ENCODE results near the gene PARD3B. TPM values are rescaled to one million over a fixed set of nuclear protein-coding genes. Genes with fewer than 3 reads are reported as not detected.

PARD3B gene
- total and polyA plus RNA-seq, 10 of the 15 experiments (the other 5 are each of a cell fraction or from before 2014, with no cell fraction given) = 0.01 to 0.54 (median 0.07) TPM; not detected in 7

DNA sequence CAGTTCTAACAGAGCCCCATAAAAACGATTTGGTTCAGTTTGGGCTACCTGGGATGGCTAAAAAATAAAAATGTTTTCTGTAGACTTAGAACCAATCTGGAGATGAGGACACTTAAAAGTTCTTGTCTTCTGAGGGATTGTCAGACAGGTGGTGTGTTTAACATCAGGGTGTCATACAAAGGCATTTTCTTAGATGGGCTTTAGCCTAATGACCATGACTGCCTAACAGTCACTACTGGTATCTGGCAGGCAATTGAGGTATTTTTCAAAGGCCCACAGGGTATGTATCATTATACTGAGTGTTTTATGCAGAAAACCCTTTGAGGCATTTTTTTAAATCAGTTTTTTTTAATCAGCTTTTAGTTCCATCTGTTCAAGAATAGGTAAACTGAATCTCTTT lies 341.4 kb downstream of the PARD3B start (continued):
- TF ChIP-seq MXI1 (IDR thresholded peaks at IDR 0.05; ENCODE audit: low read depth, low read length) (no peak), BMI1 (IDR thresholded peaks at IDR 0.05; ENCODE audit: borderline replicate concordance) (no peak), RELA (IDR thresholded peaks at IDR 0.05; ENCODE audit: borderline replicate concordance, partially characterized antibody) (no peak), KDM1A (IDR thresholded peaks at IDR 0.05; ENCODE audit: borderline replicate concordance) (no peak), LARP7 (IDR thresholded peaks at IDR 0.05) (no peak), NR2C1 (IDR thresholded peaks at IDR 0.05) (no peak), IKZF2 (IDR thresholded peaks at IDR 0.05) (no peak)
- TF ChIP-seq, protein P1, sequence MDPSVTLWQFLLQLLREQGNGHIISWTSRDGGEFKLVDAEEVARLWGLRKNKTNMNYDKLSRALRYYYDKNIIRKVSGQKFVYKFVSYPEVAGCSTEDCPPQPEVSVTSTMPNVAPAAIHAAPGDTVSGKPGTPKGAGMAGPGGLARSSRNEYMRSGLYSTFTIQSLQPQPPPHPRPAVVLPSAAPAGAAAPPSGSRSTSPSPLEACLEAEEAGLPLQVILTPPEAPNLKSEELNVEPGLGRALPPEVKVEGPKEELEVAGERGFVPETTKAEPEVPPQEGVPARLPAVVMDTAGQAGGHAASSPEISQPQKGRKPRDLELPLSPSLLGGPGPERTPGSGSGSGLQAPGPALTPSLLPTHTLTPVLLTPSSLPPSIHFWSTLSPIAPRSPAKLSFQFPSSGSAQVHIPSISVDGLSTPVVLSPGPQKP (IDR thresholded peaks at IDR 0.05; ENCODE audit: low read depth, low read length) = no peak
- TF ChIP-seq, protein P2, sequence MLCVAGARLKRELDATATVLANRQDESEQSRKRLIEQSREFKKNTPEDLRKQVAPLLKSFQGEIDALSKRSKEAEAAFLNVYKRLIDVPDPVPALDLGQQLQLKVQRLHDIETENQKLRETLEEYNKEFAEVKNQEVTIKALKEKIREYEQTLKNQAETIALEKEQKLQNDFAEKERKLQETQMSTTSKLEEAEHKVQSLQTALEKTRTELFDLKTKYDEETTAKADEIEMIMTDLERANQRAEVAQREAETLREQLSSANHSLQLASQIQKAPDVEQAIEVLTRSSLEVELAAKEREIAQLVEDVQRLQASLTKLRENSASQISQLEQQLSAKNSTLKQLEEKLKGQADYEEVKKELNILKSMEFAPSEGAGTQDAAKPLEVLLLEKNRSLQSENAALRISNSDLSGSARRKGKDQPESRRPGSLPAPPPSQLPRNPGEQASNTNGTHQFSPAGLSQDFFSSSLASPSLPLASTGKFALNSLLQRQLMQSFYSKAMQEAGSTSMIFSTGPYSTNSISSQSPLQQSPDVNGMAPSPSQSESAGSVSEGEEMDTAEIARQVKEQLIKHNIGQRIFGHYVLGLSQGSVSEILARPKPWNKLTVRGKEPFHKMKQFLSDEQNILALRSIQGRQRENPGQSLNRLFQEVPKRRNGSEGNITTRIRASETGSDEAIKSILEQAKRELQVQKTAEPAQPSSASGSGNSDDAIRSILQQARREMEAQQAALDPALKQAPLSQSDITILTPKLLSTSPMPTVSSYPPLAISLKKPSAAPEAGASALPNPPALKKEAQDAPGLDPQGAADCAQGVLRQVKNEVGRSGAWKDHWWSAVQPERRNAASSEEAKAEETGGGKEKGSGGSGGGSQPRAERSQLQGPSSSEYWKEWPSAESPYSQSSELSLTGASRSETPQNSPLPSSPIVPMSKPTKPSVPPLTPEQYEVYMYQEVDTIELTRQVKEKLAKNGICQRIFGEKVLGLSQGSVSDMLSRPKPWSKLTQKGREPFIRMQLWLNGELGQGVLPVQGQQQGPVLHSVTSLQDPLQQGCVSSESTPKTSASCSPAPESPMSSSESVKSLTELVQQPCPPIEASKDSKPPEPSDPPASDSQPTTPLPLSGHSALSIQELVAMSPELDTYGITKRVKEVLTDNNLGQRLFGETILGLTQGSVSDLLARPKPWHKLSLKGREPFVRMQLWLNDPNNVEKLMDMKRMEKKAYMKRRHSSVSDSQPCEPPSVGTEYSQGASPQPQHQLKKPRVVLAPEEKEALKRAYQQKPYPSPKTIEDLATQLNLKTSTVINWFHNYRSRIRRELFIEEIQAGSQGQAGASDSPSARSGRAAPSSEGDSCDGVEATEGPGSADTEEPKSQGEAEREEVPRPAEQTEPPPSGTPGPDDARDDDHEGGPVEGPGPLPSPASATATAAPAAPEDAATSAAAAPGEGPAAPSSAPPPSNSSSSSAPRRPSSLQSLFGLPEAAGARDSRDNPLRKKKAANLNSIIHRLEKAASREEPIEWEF (IDR thresholded peaks at IDR 0.05; ENCODE audit: insufficient replicate concordance, low read depth, low read length) = no peak
- TF ChIP-seq, protein P3, sequence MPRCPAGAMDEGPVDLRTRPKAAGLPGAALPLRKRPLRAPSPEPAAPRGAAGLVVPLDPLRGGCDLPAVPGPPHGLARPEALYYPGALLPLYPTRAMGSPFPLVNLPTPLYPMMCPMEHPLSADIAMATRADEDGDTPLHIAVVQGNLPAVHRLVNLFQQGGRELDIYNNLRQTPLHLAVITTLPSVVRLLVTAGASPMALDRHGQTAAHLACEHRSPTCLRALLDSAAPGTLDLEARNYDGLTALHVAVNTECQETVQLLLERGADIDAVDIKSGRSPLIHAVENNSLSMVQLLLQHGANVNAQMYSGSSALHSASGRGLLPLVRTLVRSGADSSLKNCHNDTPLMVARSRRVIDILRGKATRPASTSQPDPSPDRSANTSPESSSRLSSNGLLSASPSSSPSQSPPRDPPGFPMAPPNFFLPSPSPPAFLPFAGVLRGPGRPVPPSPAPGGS (IDR thresholded peaks at IDR 0.05; ENCODE audit: borderline replicate concordance, insufficient read depth, low read depth, low read length, poor library complexity, severe bottlenecking) = no peak
